Right lung (tissue), 10 donors: Measurements from ENCODE around the gene SMC6. TPM values are rescaled to one million over a fixed set of nuclear protein-coding genes. Genes with fewer than 3 reads are reported as not detected.

Experiments
- DNase-seq, 2 donors: peaks; one replicate each; pipeline ENCODE4 v3.0.0-alpha.2; 2013
- long read RNA-seq, 8 donors: transcript quantifications; one replicate each; lab custom pipeline, GENCODE V29; 2026
- polyA plus RNA-seq, 5 donors: library from polyadenylated mRNA; unstranded; fragments of 120-200 nt; gene quantifications; one replicate each; pipeline versions ENCODE4 v1.2.1 to v1.2.3, GENCODE V29; 2013; ENCODE audit warnings: inconsistent platforms in 1 of 5, low replicate concordance in 1 of 5; ENCODE audit not compliant: insufficient read length in 5 of 5, insufficient read depth in 1 of 5

SMC6 gene
- 10 to 100 TPM; 34.6 to 68.6 (median 61.3) TPM for polyA plus RNA-seq
- long read RNA-seq, donor 1, partial matches to known transcripts, result 5 of 5 reads
- long read RNA-seq, donor 1, other reads (novel, unspliced or antisense), result 0 of 5 reads
- long read RNA-seq, donor 2, full-length matches to known transcripts, result 3 of 3 reads
- long read RNA-seq, donor 2, partial matches to known transcripts, result 0 of 3 reads
- long read RNA-seq, donor 2, other reads (novel, unspliced or antisense), result 0 of 3 reads
- long read RNA-seq, donor 3, partial matches to known transcripts, result 5 of 5 reads
- long read RNA-seq, donor 3, other reads (novel, unspliced or antisense), result 0 of 5 reads
- long read RNA-seq, donor 4, result 0 reads
- long read RNA-seq, donor 5, full-length matches to known transcripts, result 1 of 7 reads
- long read RNA-seq, donor 5, partial matches to known transcripts, result 6 of 7 reads
- long read RNA-seq, donor 5, other reads (novel, unspliced or antisense), result 0 of 7 reads
- long read RNA-seq, donor 6, full-length matches to known transcripts, result 3 of 9 reads
- long read RNA-seq, donor 6, partial matches to known transcripts, result 6 of 9 reads
- long read RNA-seq, donor 6, other reads (novel, unspliced or antisense), result 0 of 9 reads
- long read RNA-seq, donor 7, result 0 reads
- long read RNA-seq, donor 8, full-length matches to known transcripts, result 2 of 2 reads
- long read RNA-seq, donor 8, partial matches to known transcripts, result 0 of 2 reads
- long read RNA-seq, donor 8, other reads (novel, unspliced or antisense), result 0 of 2 reads

- DNase-seq, result peak; percentile 93 to 94
Measured at GRCh38 chr2:17753803-17754663, at the start of gene SMC6, which contains the start of gene GEN1. SMC6 (minus strand) TSS chr2:17753810; CDS start chr2:17745946, 7,864 bp downstream. GEN1 (plus strand) TSS chr2:17754138; CDS start chr2:17759944, 5,806 bp downstream.

DNA sequence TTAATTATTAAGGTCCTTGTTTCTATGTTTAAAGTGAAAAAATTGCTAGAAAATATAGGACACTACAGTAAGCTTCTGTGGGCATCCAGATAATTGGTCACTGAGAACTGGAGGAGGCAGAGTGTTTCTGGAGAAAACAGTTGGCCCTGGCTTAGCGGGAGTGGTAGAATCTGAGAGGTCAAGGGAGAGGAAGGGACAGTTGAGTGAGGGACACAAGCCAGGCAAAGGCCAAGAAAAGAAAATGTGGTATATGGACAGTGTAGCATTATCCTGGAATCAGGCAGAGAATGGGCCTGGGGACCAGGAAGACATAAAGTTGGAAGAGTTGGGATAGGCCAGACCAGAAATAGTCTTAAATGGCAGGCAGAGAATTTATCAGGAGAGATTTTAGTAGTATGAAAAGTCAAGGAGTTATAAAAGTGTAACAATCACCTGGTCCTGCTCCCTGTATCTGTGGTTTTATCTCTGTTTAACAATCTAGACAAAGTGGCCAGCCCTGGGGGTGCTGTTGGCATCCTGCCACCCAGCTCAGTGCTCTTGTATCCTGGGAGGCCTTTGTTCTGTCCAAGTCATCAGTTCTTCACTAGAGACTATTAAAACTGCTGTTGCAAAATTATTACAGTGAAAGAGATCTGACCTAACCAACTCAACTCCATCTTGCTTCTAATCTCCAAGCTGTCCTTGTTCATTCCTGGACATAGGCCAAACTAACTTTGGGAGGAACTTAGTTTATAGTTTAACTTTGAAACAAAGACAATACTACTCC, 47.3 kb upstream of the SMC6 start:
- DNase-seq, result no peak

DNA sequence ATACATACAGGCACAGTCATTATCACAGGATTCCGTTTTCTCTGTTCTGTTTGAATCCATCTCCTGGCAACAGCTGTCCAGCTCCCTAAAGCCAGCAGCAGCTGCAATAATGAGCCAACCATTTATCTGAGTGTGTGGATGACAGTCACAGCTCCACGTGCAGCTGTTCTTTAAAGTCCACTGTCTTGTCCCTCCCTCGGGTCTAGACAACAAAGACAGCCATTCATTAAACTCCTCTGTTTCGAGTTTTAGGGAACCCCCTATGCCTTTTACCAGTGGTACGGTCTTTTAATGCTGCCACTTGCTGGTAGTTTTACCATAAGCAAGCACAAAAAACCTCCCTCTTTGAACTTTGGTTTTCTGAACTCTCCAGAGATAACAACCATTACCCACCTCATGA, 46.6 kb upstream of the SMC6 start:
- DNase-seq, result peak in 1 of 2 donors; percentile 36

DNA sequence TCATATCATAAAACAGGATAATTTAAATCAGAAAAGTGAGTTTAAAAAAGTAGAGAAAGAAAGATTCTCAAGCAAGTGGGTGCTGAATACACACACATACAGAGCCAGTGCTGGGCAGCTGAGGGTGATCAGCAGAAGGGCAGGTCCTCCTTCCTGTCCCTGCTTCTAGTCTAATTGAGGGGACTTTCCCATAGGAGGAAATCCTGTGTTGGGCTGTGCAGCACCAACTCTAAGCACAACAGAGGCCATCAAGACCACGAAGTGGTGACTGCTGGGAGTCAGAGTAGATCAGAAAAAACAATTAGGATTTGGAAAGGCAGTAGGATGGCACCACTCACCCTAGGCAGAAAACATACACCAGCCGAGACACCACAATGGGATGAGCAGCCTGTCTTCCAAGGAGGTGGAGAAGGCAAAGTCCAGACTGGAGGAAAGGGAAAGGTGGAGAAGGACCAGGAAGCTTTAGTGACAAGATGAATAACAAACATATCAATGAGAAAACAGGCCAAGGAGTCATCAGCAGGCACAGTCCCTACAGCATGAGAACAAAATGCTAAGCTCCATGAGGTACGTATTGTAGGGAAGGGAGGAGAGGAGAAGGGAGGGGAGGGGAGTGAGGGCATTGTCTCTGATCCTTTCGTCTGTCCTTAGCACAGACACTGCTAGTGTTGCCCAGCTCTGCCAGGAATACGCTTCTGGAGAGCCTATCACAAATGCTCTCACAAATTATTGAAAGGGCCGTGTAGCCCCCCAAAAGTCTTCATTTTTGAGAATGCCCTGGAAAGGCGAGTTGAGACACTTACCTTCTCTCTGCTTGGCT, 45.9 kb upstream of the SMC6 start:
- no peak for DNase-seq

GRCh38 chr2:17798338-17798737, 44.7 kb upstream of the SMC6 start:
- no peak for DNase-seq

GRCh38 chr2:17795309-17795708, 41.7 kb upstream of the SMC6 start:
- DNase-seq, result no peak

- no peak for DNase-seq
Measured at GRCh38 chr2:17793803-17794354, 40.3 kb upstream of the SMC6 start.

- no peak for DNase-seq
Measured at GRCh38 chr2:17793296-17793695, 39.7 kb upstream of the SMC6 start.

DNA sequence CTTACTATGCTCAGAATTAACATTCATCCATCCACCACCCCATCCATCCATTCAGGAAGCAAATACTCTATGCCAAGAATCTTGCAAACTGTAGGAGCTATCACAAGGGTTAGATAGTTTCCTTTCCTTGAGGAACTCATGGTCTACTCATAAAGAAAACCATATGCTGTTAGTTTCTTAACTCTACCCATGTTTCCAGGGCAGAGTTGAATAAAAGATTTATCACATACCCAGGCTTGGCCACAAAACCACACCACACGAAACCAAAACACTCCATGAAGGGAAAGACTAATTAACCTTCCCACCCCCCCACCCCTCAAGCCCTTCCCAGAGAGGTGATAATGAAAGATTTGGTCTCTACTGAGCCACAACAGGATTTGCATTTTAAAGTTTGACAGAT, 38.9 kb upstream of the SMC6 start:
- DNase-seq, result no peak

GRCh38 chr2:17791817-17792130, 38.2 kb upstream of the SMC6 start:
- peak in 1 of 2 donors; percentile 12 for DNase-seq

DNA sequence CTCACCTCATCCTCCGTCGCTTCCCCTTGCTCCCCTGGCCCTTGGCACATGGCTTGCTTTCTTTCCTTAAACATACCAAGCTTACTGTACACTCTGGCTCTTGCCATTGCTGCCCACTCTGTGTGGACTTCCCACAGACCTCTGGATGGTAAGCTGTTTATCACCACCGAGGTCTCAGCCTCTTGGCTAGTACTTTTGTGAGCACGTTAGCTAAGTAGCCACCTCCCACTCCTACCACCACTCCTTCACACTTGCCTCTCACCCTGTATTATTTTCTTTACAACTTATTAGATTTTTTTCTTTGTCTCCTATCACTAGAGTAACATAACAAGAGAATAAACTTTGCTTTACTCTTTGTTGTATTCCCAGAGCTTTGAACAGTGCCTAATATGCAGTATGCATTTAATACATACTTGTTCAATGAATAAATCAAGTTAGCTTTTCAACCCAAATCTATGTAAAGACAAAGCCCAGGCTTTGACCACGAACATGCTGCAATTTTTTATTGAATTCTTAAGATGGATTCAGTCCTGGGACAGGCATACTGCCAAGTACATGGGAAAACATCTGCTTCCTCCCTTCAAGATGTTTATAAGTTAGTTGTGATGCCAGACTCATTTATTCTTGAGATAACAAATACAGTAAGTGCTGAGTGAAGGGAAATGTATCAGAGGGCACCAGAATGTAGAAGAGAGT, 37.7 kb upstream of the SMC6 start:
- peak; percentile 52 to 58 for DNase-seq

GRCh38 chr2:17790536-17790935, 36.9 kb upstream of the SMC6 start:
- DNase-seq, result no peak

- DNase-seq, result no peak
Measured at GRCh38 chr2:17788773-17789172, 35.2 kb upstream of the SMC6 start.

DNA sequence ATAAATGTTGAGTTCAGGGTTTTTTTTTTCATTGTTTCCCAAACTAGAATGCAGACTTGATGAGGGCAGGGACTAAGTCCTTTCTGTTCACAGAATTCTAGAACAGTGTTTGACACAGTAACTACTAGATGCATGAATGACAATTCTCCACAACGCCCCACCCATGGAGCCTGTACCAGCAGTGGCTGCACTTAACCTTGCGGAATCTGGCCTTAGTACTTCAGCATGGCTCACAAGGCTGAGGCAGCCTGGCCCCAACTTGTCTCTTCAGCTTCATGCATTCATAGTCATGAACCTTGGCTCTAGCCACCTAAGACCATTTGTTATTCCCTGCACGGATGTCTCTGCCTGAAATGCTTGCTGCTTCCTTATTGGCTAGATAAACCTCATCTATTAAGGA, 33.1 kb upstream of the SMC6 start:
- DNase-seq, result no peak

DNA sequence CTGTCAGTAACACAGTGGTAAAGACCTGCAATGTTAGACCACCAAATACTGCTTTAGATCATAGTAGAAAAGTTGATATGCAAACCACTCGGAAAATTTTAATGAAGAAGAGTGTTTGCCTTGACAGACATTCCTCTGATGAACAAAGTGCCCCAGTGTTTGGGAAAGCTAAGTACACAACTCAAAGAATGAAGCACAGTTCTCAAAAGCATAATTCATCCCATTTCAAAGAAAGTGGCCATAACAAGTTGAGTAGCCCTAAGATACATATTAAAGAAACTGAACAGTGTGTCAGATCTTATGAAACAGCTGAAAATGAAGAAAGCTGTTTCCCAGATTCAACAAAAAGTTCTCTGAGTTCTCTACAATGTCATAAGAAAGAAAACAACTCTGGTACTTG, 27.9 kb upstream of the SMC6 start:
- no peak for DNase-seq

- no peak for DNase-seq
Measured at GRCh38 chr2:17780546-17780945, 26.9 kb upstream of the SMC6 start.

DNA sequence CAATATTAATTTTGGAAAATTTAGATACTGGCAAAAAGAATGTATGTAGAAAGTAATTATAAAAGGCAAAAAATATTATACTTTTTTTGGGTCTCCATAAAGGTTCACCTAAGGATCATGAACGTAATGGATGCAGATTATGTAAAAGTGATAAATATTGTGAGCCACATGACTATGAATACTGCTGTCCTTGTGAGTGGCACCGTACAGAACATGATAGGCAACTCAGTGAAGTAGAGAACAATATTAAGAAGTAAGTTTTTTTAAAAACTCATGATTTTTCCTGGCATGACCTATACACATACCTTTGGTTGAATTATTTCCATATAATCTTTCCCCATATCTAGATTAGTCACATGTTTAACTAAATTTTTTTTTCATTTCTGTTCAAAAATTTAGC, 18.9 kb upstream of the SMC6 start:
- DNase-seq, result no peak

DNA sequence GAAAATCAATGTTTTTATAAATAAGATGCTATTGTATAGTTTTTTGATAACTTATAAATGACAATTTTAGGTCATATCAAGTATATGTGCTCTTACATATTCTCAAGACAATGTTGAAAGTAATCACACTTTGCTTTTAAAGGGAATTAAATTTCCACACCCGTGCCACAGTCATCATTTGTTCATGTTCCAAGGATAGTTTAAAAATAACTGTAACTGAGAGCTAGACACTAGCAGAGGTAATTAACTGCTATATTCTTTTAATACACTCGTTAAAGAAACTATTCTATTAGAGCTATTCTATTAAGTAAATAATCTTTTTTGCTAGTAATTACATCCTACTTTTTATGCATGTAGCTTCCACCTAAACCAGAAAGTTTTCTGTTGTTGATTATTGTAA, 18.3 kb upstream of the SMC6 start:
- DNase-seq, result no peak

GRCh38 chr2:17768894-17769293, 15.3 kb upstream of the SMC6 start:
- DNase-seq, result no peak
